BJ (cell line): ENCODE results near the gene MT3. TPM values are rescaled to one million over a fixed set of nuclear protein-coding genes. Genes with fewer than 3 reads are reported as not detected.

ENCODE experiments used
- CTCF ChIA-PET: fragments of 350-600 bp; formaldehyde crosslinking; extraction: SDS; loops from one replicate; lab custom pipeline; 2021; ENCODE audit warnings: antibody characterized with exemption, inconsistent platforms; lab: Yijun Ruan, JAX
- POLR2A ChIA-PET: fragments of 300-600 bp; sonication (Branson Sonifier 250); formaldehyde crosslinking; extraction: SDS; loops from one replicate; lab custom pipeline; 2021; ENCODE audit warnings: antibody characterized with exemption; lab: Charles Lee
- DNase-seq: peaks from one replicate; pipeline ENCODE4 v3.0.0-alpha.2; 2011; ENCODE audit warnings: low read depth
- H3K27me3 ChIP-seq: 2 replicates; pipeline ENCODE4 v1.6.0; 2011; ENCODE audit warnings: low read length; ENCODE audit not compliant: control insufficient read depth, insufficient read depth
- H3K36me3 ChIP-seq: 2 replicates; pipeline ENCODE4 v1.5.1; 2011; ENCODE audit warnings: low read length; ENCODE audit not compliant: control insufficient read depth, insufficient read depth
- H3K4me3 ChIP-seq: 2 replicates; pipeline ENCODE4 v1.5.1; 2011; ENCODE audit warnings: low read depth, mild to moderate bottlenecking, control low read depth, low read length
- CTCF ChIP-seq: IDR thresholded peaks from 2 replicates; pipeline ENCODE4 v1.5.1; 2011; ENCODE audit warnings: low read depth, mild to moderate bottlenecking, control low read depth, inconsistent platforms, low read length, moderate library complexity; ENCODE audit not compliant: insufficient read depth
- polyA plus RNA-seq: library from polyadenylated mRNA; depleted of rRNA; stranded (reverse); fragments of >200 nt; gene quantifications from 2 replicates; pipeline ENCODE4 v1.2.3, GENCODE V29; 2011

MT3 gene
- polyA plus RNA-seq, 1 experiment, result not detected

- H3K36me3 ChIP-seq, result no peaks in the 10 kb centered on the region
- ChIA-PET CTCF (interaction anchor here (1.0 to 7.8 kb wide), 24 partner anchors 9 to 115 kb away, joined by 3 to 100 read pairs (median 5); partner anchors contain the start of genes BBS2 and MT1E), POLR2A (no interaction called here)
- H3K4me3 ChIP-seq, result no peak overlapping the region
- TF ChIP-seq CTCF, result no peak
- H3K27me3 ChIP-seq, result no peaks in the 10 kb centered on the region; the same call in 1 of the 2 replicates
- DNase-seq, result no peak
These were observed 12.0 kb downstream of the MT3 start for GRCh38 chr16:56601325-56601724.

- ChIA-PET POLR2A (interaction anchor here (0.6 kb wide), 1 partner anchor 14 kb away, joined by 3 read pairs; no protein-coding TSS in a partner anchor), CTCF (interaction anchor here (0.5 to 7.8 kb wide), 14 partner anchors 12 to 186 kb away, joined by 3 to 100 read pairs (median 4); no protein-coding TSS in a partner anchor)
- Histone ChIP-seq H3K4me3 (no peak overlapping the region), H3K27me3 (no peaks in the 10 kb centered on the region; the same call in 1 of the 2 replicates), H3K36me3 (no peaks in the 10 kb centered on the region)
- TF ChIP-seq CTCF, result peak; percentile 52
- DNase-seq, result no peak
These were observed 14.3 kb downstream of the MT3 start for GRCh38 chr16:56603589-56603988.

GRCh38 chr16:56604966-56605365 is 15.6 kb downstream of the MT3 start:
- H3K36me3 ChIP-seq, result no peaks in the 10 kb centered on the region
- POLR2A ChIA-PET, result no interaction called here
- no peaks in the 10 kb centered on the region; the same call in 1 of the 2 replicates for H3K27me3 ChIP-seq
- DNase-seq, result no peak
- TF ChIP-seq CTCF, result no peak
- CTCF ChIA-PET, result interaction anchor here (1.2 to 7.8 kb wide), 5 partner anchors 20 to 97 kb away, joined by 3 to 100 read pairs (median 20); partner anchors contain the start of gene MT1E
- H3K4me3 ChIP-seq, result no peak overlapping the region

- POLR2A ChIA-PET, result no interaction called here
- no peaks in the 10 kb centered on the region; the same call in 1 of the 2 replicates for H3K27me3 ChIP-seq
- TF ChIP-seq CTCF, result no peak
- no peak overlapping the region for H3K4me3 ChIP-seq
- no peaks in the 10 kb centered on the region for H3K36me3 ChIP-seq
- CTCF ChIA-PET, result interaction anchor here (1.2 to 7.8 kb wide), 5 partner anchors 20 to 97 kb away, joined by 3 to 100 read pairs (median 20); partner anchors contain the start of gene MT1E
- no peak for DNase-seq
These were observed 16.1 kb downstream of the MT3 start for GRCh38 chr16:56605475-56605874.

- H3K36me3 ChIP-seq, result no peaks in the 10 kb centered on the region
- H3K4me3 ChIP-seq, result no peak overlapping the region
- DNase-seq, result no peak
- CTCF ChIA-PET, result interaction anchor here (1.2 to 7.8 kb wide), 7 partner anchors 17 to 96 kb away, joined by 3 to 100 read pairs (median 4); partner anchors contain the start of gene MT1E
- H3K27me3 ChIP-seq, result no peaks in the 10 kb centered on the region; the same call in 1 of the 2 replicates
- POLR2A ChIA-PET, result interaction anchor here (0.9 kb wide), 2 partner anchors 12 to 21 kb away, joined by 3 to 4 read pairs; no protein-coding TSS in a partner anchor
- TF ChIP-seq CTCF, result no peak
These were observed 16.7 kb downstream of the MT3 start for GRCh38 chr16:56606071-56606475.
